ENCODE data around the gene ENTPD8. TPM values are rescaled to one million over a fixed set of nuclear protein-coding genes. Genes with fewer than 3 reads are reported as not detected.

ENTPD8 gene
- total and polyA plus RNA-seq, 2 donors (not counting 3 experiments of a cell fraction or from before 2014, with no cell fraction given) = 0.44 to 0.51 TPM

GRCh38 chr9:137398561-137399468 is 42.3 kb downstream of the ENTPD8 start:
- Histone ChIP-seq H4K20me1 (replicated peaks; ENCODE audit: control insufficient read depth, extremely low read depth, insufficient read depth, low read length) (no peaks in the 10 kb centered on the region), H3K4me1 (ENCODE audit: control insufficient read depth, extremely low read depth, insufficient read depth, low read length) (no peaks in the 10 kb centered on the region), H3K27ac (ENCODE audit: insufficient read depth, low read depth, low read length) (no peak overlapping the region), H3K27me3 (ENCODE audit: control insufficient read depth in 2 of 2, insufficient read depth in 2 of 2, low read length in 2 of 2) (no peaks in the 10 kb centered on the region), H3K79me2 (ENCODE audit: control insufficient read depth, insufficient read depth, low read length) (no peaks in the 10 kb centered on the region), H3K4me2 (ENCODE audit: insufficient read depth, low read length) (no peak overlapping the region), H3K36me3 (ENCODE audit: control insufficient read depth in 2 of 2, extremely low read depth in 1 of 2, insufficient read depth in 2 of 2, low read length in 2 of 2) (peaks cover 0 to 2% of the 10 kb centered on the region in 2 experiments), H3K4me3 (replicated peaks in 1 of 3; ENCODE audit: insufficient read depth in 1 of 3, low read depth in 1 of 3, low read length in 3 of 3) (no peak overlapping the region), H3K9me3 (replicated peaks; ENCODE audit: control insufficient read depth, insufficient read depth, low read length) (no peaks in the 10 kb centered on the region), H3K9me1 (replicated peaks; ENCODE audit: control insufficient read depth, extremely low read depth, insufficient read depth, low read length) (no peaks in the 10 kb centered on the region), H2AFZ (ENCODE audit: low read depth, low read length) (no peak overlapping the region), H3K9ac (replicated peaks; ENCODE audit: extremely low read depth, insufficient read depth, low read length) (no peak overlapping the region)
- DNase-seq (ENCODE audit: low read depth, low spot score) (no peak), FAIRE-seq (no peak)
- dilution Hi-C loops (cut with MboI; ENCODE audit: extremely low pct_ligation_motif_present, low sequenced_read_pairs) (no loop called here), intact Hi-C loops (cut with micrococcal nuclease) (no loop called here)
- CTCF ChIA-PET = no interaction called here
- no TSS peak for BruUV-seq (replicated peaks)
- TF ChIP-seq CTCF (IDR thresholded peaks at IDR 0.05; ENCODE audit: extremely low read depth in 1 of 2, insufficient read depth in 1 of 2, low read depth in 1 of 2, low read length in 2 of 2) = no peak
- TF ChIP-seq POLR2A (IDR thresholded peaks at IDR 0.05; ENCODE audit: low read depth, low read length) = no peak
- no peak for TF ChIP-seq GATA2 (IDR thresholded peaks at IDR 0.05; ENCODE audit: insufficient read depth, insufficient read length, low read depth, low read length)
- no peak for TF ChIP-seq MYC (IDR thresholded peaks at IDR 0.05; ENCODE audit: low read depth, low read length)
- no peak for TF ChIP-seq FOS (IDR thresholded peaks at IDR 0.05; ENCODE audit: borderline replicate concordance, insufficient read depth, low read length)
- TF ChIP-seq JUN (IDR thresholded peaks at IDR 0.05; ENCODE audit: borderline replicate concordance, insufficient read depth, insufficient read length, low read depth) = no peak
- TF ChIP-seq MAX (IDR thresholded peaks at IDR 0.05; ENCODE audit: insufficient read depth, insufficient read length) = no peak
- TF ChIP-seq EZH2 (IDR thresholded peaks at IDR 0.05; ENCODE audit: borderline replicate concordance, low read depth, low read length, severe bottlenecking) = no peak
- no peak for TF ChIP-seq POLR2AphosphoS5 (IDR thresholded peaks at IDR 0.05; ENCODE audit: insufficient read depth, low read depth, low read length)
- POLR2A ChIA-PET = no interaction called here

Measured in endothelial cell of umbilical vein (primary cell).